ENCODE results near the gene SKOR1.

Gene SKOR1

DNA sequence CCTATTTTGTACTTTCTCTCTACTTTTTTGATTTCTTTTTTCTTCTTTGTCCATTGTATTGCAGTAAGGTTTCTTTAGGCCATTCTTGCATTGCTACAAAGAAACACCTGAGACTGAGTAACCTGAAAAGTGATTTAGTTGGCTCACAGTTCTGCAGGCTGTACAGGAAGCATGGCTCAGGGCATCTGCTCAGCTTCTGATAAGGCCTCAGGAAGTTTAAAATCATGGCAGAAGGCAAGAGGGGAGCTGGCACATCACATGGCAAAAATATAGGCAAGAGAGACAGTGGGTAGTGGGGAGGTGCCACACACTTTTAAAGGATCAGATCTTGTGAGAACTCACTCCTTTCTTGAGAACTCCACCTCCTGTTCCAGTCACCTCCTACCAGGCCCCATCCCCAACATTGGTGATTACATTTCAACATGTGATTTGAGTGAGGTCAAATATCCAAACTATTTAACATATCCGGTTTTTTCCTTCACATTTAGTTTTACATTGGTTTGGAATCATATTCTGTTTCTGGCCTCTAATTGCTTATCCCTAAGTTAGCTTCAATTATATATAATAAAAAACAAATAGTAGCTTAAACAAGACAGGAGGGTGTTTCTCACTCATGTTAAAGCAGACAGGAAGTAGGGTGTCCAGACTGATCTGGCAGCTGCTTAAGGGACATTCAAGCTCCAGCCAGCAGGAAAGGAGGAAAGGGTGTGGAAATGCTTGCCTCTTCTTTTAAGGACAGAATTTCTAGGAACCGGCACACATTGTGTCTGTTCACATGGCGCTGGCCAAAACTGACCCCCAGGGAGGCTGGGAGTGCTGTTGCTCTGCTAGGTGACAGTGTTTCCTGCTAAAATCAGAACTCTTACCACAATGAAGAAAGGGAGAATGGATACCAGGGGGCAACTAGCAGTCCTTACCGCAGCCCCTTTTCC, 28.8 kb upstream of the SKOR1 start:
- no peak for DNase-seq

DNA sequence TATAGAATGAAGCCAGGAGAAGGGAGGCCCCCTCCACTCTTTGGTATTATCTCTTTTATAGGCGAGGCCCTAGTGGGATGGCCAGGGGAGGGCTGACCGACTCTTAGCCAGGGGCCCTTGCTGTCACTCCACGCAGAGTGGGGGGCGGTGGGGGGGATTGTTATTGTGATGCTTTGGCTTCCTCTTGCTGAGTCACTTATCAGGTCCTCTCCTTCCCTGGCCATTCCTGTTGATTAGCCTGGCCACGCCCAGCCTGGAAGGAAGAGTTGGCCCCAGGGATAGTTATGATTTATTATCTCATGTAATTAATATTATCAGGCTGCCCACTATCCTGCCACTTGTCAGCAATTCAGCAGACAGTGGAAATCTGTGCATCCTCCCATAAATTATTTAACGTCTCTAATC, 25.5 kb upstream of the SKOR1 start:
- DNase-seq: no peak

DNA sequence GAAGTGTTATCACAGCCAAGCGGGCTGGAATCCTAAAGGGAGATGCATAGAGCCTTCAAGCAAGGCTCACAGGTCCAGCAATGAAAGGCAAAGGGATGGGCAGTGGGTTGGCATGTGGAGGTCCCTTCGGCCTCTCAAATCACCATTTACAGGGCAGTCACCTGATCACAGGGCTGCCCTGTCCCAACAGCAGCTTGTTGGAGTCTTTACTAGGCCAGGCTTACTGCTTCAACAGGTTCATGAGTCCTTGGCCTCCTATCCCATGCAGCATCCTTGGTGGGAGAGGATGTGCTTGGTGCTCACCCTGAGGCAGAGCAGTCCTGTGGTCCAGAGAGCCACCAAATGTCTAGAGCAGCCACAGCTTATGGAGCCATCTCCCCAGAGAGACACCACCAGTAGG, 24.2 kb upstream of the SKOR1 start:
- DNase-seq: no peak

DNA sequence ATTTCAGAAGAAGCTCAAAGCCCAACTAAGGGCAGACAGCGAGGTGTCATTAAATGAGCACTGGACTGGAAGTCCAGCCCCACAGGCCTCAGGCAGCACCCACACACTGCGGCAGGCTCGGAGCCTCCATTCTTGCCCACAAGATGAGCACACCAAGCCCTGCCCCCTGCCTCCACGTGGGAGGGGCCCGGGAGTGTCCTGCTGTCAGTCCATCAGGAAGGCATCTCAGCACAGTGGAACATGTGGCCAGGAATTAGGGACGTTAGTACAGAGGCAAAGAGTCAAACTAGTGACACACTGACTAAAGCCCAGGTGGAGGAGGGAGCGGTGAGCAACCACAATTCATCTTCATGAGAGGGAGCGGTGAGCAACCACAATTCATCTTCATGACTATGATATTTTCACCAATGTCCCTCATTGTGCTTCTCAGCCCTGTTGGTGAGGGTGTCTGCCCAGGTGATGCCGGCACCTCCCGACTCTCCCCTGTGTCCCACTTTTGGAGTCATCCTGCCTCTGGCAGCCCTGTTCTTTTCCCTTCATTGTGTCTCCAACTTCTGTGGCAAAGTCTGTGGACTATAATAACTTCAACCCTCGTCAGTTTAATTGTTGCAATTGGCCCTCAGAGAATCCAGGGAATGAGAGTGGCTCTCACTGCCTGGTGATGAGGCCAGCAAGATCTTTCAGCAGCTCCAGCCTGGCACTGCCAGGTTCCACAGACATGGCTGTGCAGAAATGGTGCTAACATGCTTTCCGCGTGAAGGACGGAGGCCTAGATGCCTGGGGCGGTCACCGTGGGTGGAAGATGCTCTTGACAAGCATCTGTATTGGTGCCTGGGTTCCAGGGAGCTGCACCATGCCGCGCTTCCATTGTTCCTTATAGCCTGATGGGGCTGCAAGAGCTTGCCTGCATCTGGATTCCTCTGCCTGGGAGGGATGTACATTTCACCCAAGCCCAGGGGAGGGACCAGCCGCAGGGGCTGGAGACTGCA, 23.1 kb upstream of the SKOR1 start:
- no peak for DNase-seq

DNA sequence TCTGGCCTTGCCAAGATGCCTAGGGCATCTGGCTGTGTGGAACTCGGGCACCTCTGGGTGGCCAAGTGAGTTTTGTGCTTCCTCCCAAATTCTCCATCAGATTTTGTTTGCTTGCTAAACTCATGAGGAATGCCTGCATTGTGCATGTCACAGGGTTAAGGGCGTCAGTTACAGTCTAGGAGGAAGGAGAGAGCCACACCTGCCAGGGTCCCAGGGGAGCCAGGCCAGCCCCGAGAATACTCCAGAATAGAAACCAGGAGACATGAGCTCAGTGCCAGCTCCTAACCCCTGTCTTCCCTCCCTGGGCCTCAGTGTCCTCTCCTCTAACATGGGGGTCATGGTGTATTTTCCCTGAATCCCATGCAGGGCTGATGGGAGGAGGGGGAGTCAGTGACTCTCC, 22.0 kb upstream of the SKOR1 start:
- no peak for DNase-seq

DNA sequence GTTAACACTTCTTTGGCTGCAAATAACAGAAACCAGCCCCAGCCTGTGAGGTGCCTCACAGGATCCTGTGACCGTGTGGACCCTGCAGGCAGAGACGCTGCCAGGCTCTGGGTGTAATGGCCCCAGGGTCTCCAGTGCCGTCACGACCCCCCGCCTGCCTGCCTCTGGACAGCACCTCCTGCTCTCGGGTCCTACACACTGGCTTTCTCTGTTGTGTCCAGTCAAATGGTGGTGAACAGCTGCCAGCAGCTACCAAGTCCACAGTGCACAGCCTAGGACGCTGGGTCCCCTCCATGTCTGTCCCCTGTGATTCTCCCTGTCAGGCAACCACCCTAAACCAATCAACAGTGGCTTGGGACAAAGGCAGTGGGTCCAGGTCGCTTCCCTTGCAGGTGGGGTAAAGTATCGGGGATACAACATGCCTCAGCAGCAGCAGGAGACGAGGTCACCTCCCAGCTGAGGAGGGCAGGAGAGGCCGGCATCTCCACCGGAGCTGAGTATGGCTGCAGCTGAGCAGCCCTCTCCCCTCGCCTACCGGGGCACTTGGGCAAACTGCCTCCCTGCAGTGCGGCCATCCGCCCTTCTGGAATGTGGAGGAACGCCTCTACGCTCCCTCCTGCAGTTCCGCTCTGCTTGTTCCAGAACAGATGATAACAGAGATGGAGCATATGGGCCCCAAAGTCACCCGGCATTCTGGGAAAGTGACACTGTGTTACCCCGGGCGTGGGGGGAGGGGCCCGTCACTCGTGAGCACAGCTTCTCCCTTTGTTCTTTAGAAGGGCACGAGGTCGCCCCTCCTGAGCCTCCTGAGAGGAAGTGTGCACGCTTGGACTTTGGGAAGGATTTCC, 21.1 kb upstream of the SKOR1 start:
- no peak for DNase-seq

DNA sequence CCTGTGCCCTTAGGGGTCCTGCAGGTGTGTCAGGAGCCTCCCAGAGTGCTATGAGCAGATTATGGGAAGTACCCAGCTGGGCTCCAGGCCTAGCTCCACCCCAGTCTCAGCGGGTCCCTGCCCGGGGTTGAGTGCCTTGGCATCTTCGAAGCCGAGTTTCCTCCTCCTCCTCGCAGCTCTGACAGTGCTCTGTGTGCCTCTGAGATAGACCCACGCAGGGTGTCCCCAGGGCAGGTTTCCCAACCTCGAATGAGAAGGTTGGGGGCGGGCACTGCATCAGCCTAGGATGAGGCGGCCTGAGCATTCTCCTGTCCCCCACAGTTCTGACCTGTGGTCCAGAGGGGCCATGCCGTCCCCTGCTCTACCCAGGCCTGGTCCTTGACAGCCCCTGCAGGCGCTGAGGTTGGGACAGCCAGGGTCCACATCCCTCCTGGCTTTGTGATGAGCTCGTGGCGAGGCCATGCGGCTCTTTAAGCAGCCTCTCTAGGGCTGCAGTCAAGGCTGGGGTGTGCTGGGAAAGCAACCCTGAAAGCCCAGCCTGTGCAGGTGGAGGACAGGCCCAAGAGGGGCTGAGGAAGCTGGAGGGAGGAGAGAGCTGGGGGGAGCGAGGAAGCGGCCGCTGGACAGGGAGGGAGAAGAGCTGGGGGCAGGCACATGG, 20.2 kb upstream of the SKOR1 start:
- DNase-seq: no peak

DNA sequence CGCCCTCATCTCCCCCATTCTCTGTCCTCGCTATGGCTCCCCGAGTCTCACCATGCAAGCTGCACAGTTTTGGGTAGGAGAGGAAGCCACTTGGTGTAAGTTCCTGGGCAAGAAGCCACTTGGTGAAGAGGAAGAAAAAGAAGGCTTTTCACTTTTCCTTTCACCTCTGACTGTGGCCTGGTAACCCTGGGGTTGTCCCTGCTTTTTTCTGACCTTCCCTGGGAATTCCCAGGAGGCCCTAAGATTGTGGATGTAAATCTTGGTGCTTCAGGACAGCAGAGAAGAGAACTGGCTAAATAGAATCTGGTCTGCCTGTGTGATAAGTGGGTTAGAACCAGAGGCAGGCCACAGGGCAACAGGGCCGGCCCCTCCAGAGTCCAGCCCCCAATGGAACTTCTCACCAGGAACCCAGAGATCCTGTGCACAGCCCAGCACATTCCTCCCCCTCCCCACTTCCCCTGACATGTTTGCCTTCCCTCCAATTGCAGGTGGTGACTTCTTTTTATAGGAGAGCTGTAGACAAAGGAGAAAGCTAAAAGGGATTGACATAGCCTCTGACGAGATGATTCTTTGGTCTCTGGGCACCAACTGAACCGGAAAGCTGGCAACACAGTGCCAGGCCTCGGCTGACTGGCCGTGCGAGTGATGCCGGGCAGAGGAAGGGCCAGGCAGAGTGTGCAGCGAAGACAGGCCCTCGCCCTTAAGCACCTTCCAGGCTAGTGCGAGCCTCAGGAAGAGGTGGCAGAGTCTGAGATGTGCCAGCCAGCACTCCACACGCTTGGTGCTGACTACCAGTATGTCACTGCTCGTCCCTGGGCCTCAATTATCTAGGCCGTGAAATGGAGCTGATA, 19.4 kb upstream of the SKOR1 start:
- DNase-seq: peak; percentile 61

DNA sequence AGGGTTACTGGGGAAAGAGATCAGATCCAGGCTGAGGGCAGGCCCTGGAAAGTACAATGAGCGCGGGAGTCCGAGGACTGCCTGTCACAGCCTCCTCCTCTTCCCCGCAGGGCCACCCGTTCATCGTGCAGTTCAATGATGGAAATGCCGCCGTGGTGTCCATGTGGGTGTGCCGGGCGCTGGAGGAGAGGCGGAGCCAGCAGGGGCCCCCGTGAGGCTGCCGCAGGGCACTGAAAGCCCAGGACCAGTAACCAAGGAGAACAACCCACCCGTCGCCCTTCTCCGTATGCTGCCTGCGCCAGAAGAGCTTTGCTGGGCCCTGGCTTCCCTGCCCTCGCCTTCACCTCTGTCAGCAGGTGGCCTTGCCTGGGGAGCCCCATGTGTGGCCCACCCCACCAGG, 18.8 kb upstream of the SKOR1 start:
- DNase-seq: no peak

DNA sequence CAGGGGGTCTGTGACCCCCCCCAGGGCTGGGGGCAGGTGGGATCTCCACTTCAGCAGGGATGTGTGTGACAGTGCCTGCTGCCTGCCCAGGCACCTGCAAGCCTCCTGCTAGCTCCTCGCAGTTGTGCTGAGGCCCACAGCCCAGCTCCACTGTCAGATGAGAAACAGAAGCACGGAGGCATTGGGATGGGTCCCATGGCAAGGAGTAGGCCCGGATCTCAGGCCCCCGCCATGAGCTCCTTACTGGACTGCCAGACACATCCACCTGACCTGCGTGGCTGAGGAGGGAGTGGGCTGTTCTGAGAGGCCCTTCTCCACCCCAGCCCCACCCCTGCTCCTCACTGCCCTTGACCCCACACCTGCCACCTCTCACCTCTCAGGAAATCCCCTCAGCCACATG, 18.2 kb upstream of the SKOR1 start:
- DNase-seq: no peak

DNA sequence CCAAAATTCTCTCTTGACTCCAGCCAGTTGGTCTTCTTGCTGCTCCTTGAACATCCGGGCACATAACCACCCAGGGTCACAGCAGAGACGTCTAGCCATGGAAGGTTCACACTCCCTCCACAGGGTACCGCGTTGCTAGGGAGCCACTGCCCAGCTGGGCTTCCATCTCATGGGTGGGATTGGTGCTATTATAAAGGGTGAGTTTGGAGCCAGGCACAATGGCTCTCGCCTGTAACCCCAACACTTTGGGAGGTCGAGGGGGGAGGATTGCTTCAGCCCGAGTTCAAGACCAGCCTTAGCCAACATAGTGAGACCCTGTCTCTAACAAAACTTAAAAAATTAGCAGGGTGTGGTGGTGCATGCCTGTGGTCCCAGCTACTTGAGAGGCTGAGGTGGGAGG, 17.5 kb upstream of the SKOR1 start:
- DNase-seq: no peak

DNA sequence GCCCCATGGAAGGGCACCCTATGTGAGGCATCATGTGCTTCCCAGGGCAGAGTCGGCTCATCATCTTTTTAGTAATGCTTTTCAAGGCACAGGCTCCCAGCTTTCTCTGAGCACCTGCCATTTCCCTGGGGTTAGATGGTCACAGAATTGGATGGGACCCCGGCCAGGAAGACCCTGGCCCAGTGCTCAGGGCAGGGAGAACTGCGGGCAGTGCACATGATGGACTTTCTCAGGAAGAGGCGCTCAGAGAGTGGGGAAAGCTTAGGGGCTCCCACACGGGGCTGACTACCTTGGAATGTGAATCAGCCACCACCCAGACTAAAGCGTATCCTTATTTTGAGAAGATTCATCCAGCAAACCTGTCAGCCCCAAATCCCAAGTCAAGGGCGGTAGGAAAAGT, 16.5 kb upstream of the SKOR1 start:
- no peak for DNase-seq

DNA sequence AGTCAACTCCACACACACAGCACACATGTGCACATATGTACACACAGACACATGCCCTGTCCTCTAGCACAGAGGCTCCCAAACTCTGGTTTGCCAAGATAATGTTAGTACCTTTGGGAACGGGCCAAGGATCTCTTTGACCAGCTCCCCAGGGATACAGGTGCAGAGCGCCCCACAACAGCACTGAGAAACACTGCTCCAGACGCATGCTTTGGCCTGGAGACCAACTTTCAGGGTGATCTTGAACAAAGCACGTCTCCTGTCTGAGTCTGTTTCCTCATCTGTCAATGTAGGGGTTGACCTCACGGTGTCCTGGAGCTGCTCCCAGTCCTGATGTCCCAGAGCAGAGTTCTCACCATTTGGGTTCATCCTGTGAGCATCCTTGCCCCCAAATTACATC, 15.9 kb upstream of the SKOR1 start:
- no peak for DNase-seq

DNA sequence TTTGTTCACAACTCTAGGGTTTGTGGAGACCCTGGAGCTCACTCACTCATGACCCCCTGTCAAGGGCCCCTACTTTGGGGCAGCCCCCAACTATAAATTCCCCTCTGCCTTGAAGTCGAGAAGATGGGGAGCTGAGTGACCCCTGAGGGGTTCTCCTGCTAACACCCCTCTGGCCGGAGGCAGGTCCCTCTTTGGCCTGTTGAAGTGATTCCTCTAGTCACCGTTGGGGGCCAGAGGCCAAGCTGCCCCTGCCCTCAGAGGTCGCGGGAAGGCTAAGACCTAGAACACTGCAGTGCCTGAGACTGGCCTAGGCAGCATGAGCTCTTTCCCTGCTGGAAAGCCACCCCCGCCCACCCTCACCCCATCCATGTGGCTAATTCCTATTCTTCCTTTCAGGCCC, 15.4 kb upstream of the SKOR1 start:
- DNase-seq: no peak

DNA sequence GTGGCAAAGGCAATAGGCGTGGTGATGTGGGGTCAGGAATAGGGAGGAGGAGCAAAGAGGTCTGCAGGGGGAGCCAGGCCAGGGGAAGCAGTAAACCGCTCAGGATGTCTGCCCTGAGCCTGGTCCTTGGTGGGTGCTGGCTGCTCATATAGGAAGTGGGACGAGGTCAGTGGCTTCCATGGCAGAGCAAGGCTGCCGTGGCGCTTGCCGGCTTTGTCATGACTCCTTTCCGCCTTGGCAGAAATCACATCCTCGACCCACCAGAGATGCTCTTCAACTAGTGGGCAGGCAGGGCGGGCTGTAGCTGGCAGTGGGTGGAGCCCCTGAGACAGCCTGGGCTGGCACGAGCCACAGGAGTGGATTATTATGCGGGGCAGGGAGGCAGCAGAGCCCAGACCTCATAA, 13.1 kb upstream of the SKOR1 start:
- DNase-seq: no peak

DNA sequence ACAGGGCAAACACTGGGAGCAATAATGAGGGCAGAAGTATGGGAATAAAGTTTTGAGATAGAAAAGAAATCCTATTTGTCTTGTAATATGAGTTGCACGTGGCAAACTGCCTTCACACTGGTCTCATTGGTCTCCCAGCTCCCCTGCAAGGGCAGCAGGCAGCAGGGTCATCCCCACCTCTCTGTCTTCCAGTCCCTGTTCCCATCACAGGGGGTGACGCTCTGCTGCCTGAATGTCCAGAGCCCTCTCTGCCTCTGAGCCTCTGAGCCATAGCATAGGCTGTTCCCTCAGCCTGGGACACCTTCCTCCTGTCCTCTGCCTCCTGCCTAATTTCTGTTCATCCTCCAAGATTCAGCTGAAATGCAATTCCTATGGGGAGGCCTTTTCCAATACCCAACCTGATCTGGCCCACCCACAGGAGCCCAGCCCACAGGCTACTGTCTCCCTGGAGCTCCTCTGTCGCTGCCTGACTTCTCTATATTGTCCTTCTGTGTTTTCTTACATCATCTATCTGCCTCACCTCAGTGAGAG, 12.1 kb upstream of the SKOR1 start:
- DNase-seq: no peak

DNA sequence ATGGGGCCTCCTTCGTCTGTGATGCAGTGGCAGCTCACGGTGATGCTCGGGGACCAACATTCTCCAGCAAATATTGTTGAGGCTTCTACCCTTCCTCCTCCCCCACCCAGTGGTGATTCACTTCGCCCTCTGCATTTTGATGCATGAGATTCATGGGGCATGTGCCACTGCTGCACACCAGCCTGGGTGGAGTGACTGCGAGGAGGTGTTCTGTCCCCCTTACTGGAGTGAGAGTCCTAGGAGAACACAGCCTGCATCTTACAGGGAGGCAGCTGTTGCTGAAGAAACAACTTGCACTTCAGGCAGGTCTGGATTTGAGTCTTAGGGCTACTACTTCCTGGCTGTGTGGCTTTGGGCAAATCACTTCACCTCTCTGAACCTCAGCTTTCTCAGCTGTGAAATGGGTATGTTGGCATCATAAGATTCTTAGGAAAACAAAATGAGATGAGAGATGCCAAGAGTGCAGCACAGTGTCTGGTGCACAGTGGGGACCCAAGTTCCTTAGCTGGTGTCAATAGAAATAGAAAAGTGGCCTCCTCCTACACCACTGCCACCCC, 10.2 kb upstream of the SKOR1 start:
- DNase-seq: no peak

DNA sequence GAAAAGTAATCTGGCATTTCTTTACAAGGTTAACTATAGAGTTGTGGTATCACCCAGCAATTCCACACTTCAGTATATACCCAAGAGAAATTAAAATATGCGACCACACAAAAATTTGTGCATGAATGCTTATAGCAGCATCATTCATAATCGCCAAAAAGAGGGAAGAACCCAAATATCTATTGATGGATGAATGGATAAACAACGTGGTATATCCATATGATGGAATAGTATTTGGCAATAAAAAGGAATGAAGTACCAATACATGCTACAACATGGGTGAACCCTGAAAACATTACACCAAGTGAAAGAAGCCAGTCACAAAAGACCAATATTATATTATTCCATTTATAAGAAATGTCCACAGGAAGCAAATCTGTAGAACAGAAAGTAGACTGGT, 8.6 kb upstream of the SKOR1 start:
- no peak for DNase-seq

DNA sequence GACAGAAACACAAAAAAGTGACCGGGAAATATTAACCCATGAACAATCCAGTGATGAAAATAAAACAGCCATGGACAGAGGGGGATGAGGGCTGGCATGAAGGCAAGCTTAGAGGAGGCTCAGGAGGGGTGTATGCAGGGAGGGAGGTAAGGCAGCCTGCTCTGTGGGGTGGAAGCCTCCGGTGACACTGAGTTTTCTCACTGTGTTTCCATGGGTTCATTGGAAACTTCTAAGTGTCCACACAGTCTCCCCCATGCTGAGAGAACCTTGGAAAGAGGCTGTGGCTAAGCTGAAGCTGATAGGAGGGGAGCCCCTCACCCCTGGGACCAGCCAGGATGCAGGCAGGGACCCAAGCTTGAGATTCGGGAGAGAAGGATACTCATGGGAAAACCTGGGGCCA, 6.8 kb upstream of the SKOR1 start:
- no peak for DNase-seq

DNA sequence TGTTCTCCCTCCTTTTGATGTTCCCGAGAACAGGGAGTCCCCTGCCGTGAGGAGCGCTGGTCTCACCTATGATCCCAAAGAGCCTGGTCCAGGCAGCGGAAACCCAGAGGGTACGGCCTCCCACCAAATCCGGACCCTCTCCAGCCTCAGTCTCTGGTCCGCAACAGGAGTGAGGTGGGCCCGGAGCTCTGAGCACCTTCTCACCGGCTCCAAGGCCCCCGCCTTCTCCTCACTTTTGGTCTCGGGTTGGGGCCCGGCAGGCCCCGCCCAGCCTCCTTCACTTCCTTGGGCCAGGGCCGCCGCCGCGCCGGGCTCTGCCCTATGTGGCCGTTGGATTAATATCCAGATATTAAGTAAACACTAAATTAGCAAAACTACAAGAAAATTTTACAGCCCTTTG, 5.7 kb upstream of the SKOR1 start:
- DNase-seq: no peak
